HUES64 (cell line): ENCODE results near the gene LDB2.
"Not testable (repeated sequence)": the region's sequence is repeated elsewhere in the genome, so short reads cannot be mapped to it uniquely, and the experiment has no call there.

ENCODE experiments used
- H3K27ac ChIP-seq: 2 replicates; pipeline ENCODE4 v1.7.0; 2013; ENCODE audit warnings: low read depth, low read length, inconsistent platforms
- H3K27me3 ChIP-seq: 2 replicates; pipeline ENCODE4 v1.6.1; 2013; ENCODE audit warnings: mild to moderate bottlenecking, low read length; ENCODE audit not compliant: insufficient read depth
- H3K36me3 ChIP-seq: 2 replicates; pipeline ENCODE4 v1.6.1; 2013; ENCODE audit warnings: mild to moderate bottlenecking, low read length; ENCODE audit not compliant: insufficient read depth
- H3K4me1 ChIP-seq: 2 replicates; pipeline ENCODE4 v1.6.1; 2013; ENCODE audit warnings: mild to moderate bottlenecking, low read length, moderate library complexity; ENCODE audit not compliant: insufficient read depth
- H3K4me3 ChIP-seq: 2 replicates; pipeline ENCODE4 v1.5.1; 2013; ENCODE audit warnings: mild to moderate bottlenecking, low read length, moderate library complexity
- H3K9ac ChIP-seq: 2 replicates; pipeline ENCODE4 v1.6.1; 2013; ENCODE audit warnings: mild to moderate bottlenecking, low read depth, low read length
- H3K9me3 ChIP-seq: 2 replicates; pipeline ENCODE4 v1.6.1; 2013; ENCODE audit warnings: low read depth, low read length; ENCODE audit not compliant: insufficient read depth
- WGBS: fragments of 150-250, 120-280 bp; methylation state at CpG from one replicate; pipeline ENCODE4 v1.1.7; 2013; ENCODE audit warnings: missing lambda C conversion rate; 5-methylcytosine and 5-hydroxymethylcytosine counted together

Gene LDB2

DNA sequence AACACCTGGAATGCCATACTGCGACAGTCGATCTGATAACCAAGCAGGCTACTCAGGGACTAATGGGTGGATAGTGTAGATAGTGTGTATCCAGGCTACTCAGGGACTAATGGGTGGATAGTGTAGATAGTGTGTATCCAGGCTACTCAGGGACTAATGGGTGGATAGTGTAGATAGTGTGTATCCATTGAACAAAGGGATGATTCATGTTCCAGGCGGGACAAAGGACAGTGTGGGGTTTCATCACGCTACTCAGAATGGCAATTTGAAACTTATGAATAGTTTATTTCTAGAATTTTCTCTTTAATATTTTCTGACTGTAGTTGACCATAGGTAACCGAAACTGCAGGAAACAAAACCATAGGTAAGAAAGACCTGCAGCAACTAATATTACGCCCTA lies 374.9 kb downstream of the LDB2 start:
- not testable (repeated sequence) for H3K9ac ChIP-seq, H3K9me3 ChIP-seq, H3K36me3 ChIP-seq, H3K27ac ChIP-seq, H3K27me3 ChIP-seq, H3K4me3 ChIP-seq, H3K4me1 ChIP-seq
- WGBS = 96% methylated on average over 5 of the region's 6 CpGs

DNA sequence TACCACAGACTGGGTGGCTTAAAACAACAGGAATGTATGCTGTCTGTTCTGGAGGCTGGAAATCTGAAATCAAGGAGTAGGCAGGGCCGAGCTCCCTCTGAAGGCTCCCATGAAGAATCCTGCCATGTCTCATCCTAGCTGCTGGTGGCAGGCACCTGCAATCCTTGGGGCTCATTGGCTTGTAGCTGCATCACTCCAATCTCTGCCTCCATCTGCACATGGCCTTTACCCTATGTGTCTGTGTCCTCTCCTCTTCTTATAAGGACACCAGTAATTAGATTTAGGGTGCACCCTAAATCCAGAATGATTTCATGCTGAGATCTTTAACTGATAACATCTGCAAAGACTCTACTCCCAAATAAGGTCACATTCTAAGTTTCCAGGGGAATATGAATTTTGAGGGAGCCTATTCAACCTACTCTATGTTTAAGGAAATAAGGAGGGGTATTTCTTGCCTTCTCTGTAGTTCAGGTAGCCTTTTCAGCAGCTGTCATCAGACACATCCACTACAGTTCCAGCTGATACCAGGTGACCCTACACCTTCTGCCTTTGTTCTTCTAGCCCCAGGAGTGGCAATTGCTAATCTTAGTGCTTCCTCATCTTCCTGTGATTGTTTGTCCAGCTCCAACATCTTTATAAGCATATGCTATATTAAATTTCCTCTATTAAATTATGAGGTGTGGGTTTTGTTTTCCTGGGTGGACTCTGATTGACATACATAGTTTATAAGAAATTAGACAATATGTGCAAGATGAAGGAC lies 377.1 kb downstream of the LDB2 start:
- Histone ChIP-seq H3K4me3 (no peak overlapping the region), H3K9ac (no peak overlapping the region), H3K9me3 (no peaks in the 10 kb centered on the region), H3K4me1 (no peaks in the 10 kb centered on the region), H3K27ac (no peak overlapping the region), H3K36me3 (no peaks in the 10 kb centered on the region), H3K27me3 (no peaks in the 10 kb centered on the region)
- WGBS = 93% methylated on average over 1 of the region's 1 CpG

DNA sequence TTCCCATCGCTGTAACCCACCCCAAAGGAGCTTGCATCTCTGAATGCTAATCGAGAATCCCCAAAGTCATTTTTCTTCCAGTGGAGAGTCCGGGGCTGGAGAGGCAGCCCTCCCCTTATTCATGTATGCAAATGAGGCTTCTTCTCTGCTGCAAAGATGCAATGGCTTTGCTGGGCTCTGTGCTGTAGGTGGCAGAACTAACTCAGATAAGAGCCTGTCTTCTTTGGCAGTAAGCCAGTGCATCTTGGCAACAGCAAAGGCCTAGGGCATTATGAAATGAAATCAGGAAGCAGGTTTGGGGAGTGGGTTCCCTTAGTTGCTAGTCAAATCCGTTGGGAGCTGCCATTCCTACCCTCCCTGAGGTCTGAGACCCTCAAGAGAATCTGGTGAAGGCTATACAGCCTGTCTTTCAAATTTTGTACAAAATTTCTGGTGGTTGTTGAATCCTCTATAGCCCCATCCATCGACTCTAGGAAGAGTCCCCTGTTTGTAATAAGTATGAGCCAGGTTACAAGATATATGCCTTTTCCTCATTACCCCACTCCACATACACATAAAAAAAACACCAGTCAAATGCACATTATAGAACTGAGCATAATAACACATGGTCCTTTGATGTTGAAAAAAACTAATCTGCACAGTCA lies 381.5 kb downstream of the LDB2 start:
- Histone ChIP-seq H3K9ac (no peak overlapping the region), H3K27ac (no peak overlapping the region), H3K27me3 (no peaks in the 10 kb centered on the region), H3K4me3 (no peak overlapping the region), H3K9me3 (no peaks in the 10 kb centered on the region), H3K4me1 (peaks cover 3% of the 10 kb centered on the region; the same call in 1 of the 2 replicates), H3K36me3 (no peaks in the 10 kb centered on the region)
- 70% methylated on average over 5 of the region's 5 CpGs for WGBS

DNA sequence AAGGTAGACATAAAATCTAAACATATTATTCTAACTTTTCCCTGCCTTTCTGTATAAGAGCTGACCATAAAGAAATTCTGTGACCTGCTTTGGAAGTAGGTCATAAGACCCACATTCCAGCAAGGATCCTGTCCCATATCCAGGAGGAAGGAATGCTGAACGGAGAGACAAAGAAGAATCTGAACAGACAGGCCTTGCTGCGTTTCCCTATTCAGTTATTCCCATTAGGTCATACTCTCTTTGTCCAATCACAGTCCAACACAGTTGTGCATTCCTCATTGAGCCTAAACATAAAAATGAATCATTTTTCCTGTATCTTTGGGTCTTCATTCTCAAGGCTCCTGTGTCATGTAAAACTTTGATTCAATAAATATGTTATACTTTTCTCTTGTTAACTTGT lies 384.6 kb downstream of the LDB2 start:
- Histone ChIP-seq H3K36me3 (peaks cover 14% of the 10 kb centered on the region; the same call in 1 of the 2 replicates), H3K4me3 (no peak overlapping the region), H3K9ac (no peak overlapping the region), H3K27me3 (no peaks in the 10 kb centered on the region), H3K4me1 (peaks cover 3% of the 10 kb centered on the region; the same call in 1 of the 2 replicates), H3K9me3 (peaks cover 16% of the 10 kb centered on the region), H3K27ac (no peak overlapping the region)
- 94% methylated on average over 2 of the region's 2 CpGs for WGBS

DNA sequence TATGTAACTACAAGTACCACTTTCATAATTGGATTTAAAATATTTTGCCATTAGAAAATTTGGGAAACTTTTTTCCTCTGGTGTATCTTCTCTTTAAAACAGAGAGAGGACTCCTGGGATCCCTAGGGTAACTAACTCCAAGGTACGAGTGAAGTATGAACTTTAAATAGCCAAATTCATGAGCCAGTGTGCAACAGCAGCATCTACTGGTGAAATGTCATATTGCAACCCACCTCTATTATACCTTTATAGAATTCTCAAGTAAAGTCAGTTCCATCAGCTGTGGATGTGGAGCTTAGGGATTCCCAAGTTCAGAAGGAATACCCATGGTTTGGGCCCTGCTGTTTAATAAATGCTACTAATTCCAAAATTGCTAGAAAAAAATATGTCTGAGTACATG lies 389.5 kb downstream of the LDB2 start:
- no peaks in the 10 kb centered on the region for H3K27me3 ChIP-seq
- H3K4me3 ChIP-seq = no peak overlapping the region
- H3K4me1 ChIP-seq = peaks cover 3% of the 10 kb centered on the region; the same call in 1 of the 2 replicates
- peaks cover 16% of the 10 kb centered on the region for H3K9me3 ChIP-seq
- no peak overlapping the region for H3K9ac ChIP-seq
- peaks cover 32% of the 10 kb centered on the region; the same call in 1 of the 2 replicates for H3K36me3 ChIP-seq
- 83% methylated on average over 1 of the region's 1 CpG for WGBS
- no peak overlapping the region for H3K27ac ChIP-seq

DNA sequence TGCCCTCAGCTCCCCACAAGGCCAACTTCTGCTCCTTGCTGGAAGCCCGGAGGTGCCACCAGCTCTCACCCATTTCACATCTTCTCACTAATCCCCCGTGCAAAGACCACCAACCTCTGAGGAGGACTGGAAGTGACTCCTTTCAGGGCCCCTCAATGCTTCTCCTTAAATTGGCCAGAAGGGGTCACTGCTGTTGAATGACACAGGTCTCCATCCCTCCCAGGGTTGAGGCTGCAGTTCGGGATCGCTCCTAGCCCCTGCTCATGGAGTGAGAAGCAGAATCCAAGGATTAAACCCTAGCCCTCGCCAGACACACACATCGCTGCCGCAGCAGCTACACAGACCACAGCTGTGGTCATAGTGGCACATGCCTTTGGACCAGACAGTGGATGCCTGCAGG lies 392.7 kb downstream of the LDB2 start:
- Histone ChIP-seq H3K9ac (no peak overlapping the region), H3K27ac (no peak overlapping the region)
- 89% methylated on average over 7 of the region's 7 CpGs for WGBS

DNA sequence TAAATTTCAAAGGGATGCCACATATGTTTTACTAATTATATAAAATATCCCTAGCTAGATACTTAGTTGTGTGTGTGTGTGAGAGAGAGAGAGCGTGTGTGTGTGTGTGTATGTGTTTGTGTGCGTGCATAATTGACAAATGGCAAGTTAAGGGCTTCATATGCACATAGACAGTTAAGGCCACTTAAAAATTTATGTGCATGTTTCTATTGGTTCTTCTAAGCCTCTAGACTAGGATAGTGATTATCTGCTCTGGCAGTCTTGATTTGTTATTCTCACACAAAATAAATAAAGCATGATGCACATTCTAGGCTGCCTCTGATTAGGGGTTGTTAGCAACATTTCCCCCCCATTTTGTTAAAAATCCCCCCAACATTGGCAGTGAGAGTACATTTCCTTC lies 393.2 kb downstream of the LDB2 start:
- no peak overlapping the region for H3K27ac ChIP-seq
- 100% methylated on average over 2 of the region's 2 CpGs for WGBS
- H3K4me1 ChIP-seq = no peaks in the 10 kb centered on the region
- H3K9ac ChIP-seq = no peak overlapping the region
- H3K27me3 ChIP-seq = no peaks in the 10 kb centered on the region
- peaks cover 38% of the 10 kb centered on the region; the same call in 1 of the 2 replicates for H3K36me3 ChIP-seq
- peaks cover 13% of the 10 kb centered on the region for H3K9me3 ChIP-seq
- H3K4me3 ChIP-seq = no peak overlapping the region

More for the DNA sequence above, 392.7 kb downstream of the LDB2 start:
- H3K36me3 ChIP-seq = peaks cover 41% of the 10 kb centered on the region; the same call in 1 of the 2 replicates
- peaks cover 16% of the 10 kb centered on the region for H3K9me3 ChIP-seq
- H3K4me1 ChIP-seq = no peaks in the 10 kb centered on the region
- no peaks in the 10 kb centered on the region for H3K27me3 ChIP-seq
- H3K4me3 ChIP-seq = no peak overlapping the region

DNA sequence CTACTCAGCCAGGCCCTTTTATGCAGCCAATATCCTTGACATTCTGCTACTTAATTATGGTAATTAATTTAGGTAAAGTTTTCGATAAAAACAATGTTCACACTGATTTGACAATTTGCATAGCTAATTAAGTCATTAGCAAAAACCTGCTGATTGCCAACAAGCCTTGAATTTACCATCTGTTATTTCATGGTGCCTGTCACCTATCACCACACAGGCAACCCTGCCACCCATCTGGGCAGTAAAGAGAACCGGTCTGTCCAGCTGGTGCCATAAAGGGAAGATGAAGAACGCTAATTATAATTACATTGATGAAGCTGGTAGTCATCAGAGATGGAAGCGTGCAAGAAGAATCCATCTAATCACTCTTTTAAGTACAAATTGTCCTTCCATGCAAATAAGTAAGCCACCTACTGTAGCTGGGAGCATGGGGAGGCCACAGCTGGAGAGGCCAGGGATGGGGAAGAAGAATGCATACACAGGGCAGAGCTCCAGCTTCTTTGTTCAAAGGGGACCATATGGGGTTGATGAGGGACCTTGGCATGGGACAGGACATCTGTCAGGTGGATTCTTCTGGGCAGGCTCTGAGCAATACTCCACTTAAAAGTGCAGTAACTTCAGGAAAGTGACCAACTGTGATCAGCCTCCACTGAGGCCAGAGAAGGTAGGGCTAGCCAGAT lies 394.9 kb downstream of the LDB2 start:
- H3K4me3 ChIP-seq = no peak overlapping the region
- H3K9ac ChIP-seq = no peak overlapping the region
- H3K27ac ChIP-seq = no peak overlapping the region
- H3K36me3 ChIP-seq = peaks cover 25% of the 10 kb centered on the region; the same call in 1 of the 2 replicates
- H3K4me1 ChIP-seq = no peaks in the 10 kb centered on the region
- no peaks in the 10 kb centered on the region for H3K27me3 ChIP-seq
- 96% methylated on average over 2 of the region's 4 CpGs for WGBS
- no peaks in the 10 kb centered on the region for H3K9me3 ChIP-seq

DNA sequence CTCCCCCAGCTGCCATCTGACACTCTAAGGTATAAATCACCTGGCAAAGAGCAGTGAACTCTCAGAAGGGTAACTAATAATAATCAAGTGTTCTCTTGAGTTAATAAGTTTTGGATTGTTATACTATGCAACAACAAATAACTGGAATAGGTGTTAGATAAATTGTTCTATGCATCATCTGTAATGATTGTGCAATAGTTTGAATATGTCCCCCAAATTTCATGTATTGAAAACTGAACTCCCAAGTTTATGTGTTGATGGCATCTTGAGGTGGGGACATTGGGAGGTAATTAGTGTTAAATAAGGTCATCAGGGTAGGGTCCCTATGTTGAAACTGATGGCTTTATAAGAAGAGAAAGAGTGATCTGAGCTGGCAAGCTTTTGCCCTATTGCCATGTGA lies 399.5 kb downstream of the LDB2 start:
- Histone ChIP-seq H3K27me3 (no peaks in the 10 kb centered on the region), H3K4me3 (no peak overlapping the region), H3K9me3 (no peaks in the 10 kb centered on the region), H3K9ac (no peak overlapping the region), H3K36me3 (peaks cover 8% of the 10 kb centered on the region; the same call in 1 of the 2 replicates), H3K27ac (no peak overlapping the region), H3K4me1 (no peaks in the 10 kb centered on the region)

DNA sequence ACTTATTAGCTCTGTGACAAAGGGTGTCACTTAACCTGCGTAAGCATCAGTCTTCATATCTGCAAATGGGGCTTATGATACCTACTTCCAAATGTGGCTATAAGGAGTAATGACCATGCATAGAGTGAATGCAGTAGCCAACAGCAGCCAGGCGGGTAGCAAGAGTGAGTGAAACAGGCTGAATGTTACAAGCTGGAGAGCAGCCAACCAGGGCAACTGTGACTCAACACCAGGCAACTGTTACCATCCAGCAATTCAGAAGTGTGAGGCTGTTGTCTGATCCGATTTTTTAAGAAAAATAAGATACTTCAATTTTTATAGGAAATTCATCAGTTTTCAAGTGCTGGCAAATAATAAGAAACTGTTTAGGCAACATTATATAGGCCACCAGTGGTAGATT lies 401.9 kb downstream of the LDB2 start:
- H3K27ac ChIP-seq = no peak overlapping the region
- no peaks in the 10 kb centered on the region for H3K9me3 ChIP-seq
- 87% methylated on average over 3 of the region's 3 CpGs for WGBS
- no peak overlapping the region for H3K4me3 ChIP-seq
- H3K9ac ChIP-seq = no peak overlapping the region
- H3K4me1 ChIP-seq = no peaks in the 10 kb centered on the region
- H3K36me3 ChIP-seq = 0 out of 2 replicates have a peak, but pooled peaks cover 3% of the 10 kb centered on the region
- H3K27me3 ChIP-seq = no peaks in the 10 kb centered on the region

DNA sequence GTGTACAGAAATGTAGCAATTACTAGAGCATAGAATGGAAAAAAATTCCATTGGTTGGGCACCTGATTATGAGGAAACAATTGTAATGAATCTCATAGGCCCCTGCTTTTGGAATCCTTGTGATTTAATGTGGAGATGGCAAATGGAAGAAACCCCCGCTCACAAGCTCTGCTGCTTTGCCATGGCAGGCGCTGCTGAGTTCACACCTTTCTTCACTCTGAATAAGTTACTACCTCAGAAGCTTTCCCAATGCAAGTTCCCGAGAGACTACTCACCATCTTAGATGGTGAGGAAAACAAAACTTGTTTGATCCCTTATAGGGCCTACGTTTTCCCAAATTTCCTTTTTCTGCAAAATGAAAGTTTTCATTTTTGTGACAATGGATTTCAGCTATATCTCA lies 405.6 kb downstream of the LDB2 start:
- H3K9ac ChIP-seq = no peak overlapping the region
- no peaks in the 10 kb centered on the region for H3K36me3 ChIP-seq
- 73% methylated on average over 4 of the region's 4 CpGs for WGBS
- H3K4me3 ChIP-seq = no peak overlapping the region
- H3K4me1 ChIP-seq = no peaks in the 10 kb centered on the region
- H3K27ac ChIP-seq = no peak overlapping the region
- no peaks in the 10 kb centered on the region; the same call in 1 of the 2 replicates for H3K9me3 ChIP-seq
- no peaks in the 10 kb centered on the region for H3K27me3 ChIP-seq
